ENCODE results near the gene KIAA1217. TPM values are rescaled to one million over a fixed set of nuclear protein-coding genes. Genes with fewer than 3 reads are reported as not detected.

The KIAA1217 gene
- total and polyA plus RNA-seq, 9 of the 15 experiments (the other 6 are each of a cell fraction or from before 2014, with no cell fraction given), result 0.04 TPM; not detected in 8

DNA sequence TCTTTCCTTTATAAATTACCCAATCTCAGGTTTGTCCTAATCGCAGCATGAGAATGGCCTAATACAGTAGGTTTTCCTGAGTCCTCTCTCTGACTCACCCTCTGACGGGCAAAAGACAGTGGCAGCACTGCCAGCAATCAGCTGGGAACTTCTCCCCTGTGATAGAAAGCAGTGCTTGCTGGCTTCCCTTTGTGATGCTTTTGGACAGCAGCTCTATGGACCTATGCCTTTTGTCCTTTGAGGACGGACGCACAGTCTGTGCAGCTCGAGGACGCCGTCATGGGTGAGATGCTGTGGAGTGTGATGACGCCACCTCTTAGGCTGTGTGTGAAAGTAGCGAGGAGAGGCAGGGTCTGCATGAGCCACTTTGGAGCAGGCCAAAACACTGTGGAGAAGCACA, 68.8 kb downstream of the KIAA1217 start:
- WGBS (ENCODE audit: insufficient coverage, low coverage, missing lambda C conversion rate), result 2% methylated on average over 9 of the region's 9 CpGs
- in situ Hi-C loops (cut with MboI), result no loop called here
- DNase-seq (ENCODE audit: extremely low read depth in 1 of 4, low spot score in 3 of 4) (no peak), FAIRE-seq (no peak), ATAC-seq (no peak)
- Histone ChIP-seq H3K4me2 (ENCODE audit: insufficient read depth, low read length) (no peak overlapping the region), H2AFZ (ENCODE audit: low read depth, low read length) (no peak overlapping the region), H3K9ac (ENCODE audit: insufficient read depth in 1 of 2, low read depth in 2 of 2, low read length in 2 of 2) (no peak overlapping the region), H3K79me2 (ENCODE audit: control insufficient read depth, insufficient read depth, low read length) (no peaks in the 10 kb centered on the region), H3K4me1 (replicated peaks in 1 of 2; ENCODE audit: control insufficient read depth in 2 of 2, insufficient read depth in 2 of 2, low read length in 2 of 2) (no peaks in the 10 kb centered on the region), H3K9me1 (ENCODE audit: control insufficient read depth, insufficient read depth, low read length) (no peaks in the 10 kb centered on the region), H3K27ac (ENCODE audit: extremely low read depth, low read depth, low read length) (no peak overlapping the region), H3K9me3 (replicated peaks; ENCODE audit: control insufficient read depth, insufficient read depth, low read depth, low read length) (no peaks in the 10 kb centered on the region), H4K20me1 (replicated peaks; ENCODE audit: control insufficient read depth, insufficient read depth, low read length) (no peaks in the 10 kb centered on the region), H3K4me3 (no peak overlapping the region), H3K27me3 (ENCODE audit: control insufficient read depth in 2 of 2, insufficient read depth in 2 of 2, low read length in 2 of 2) (no peaks in the 10 kb centered on the region), H3K36me3 (ENCODE audit: control insufficient read depth, insufficient read depth, low read length) (no peaks in the 10 kb centered on the region)
- BruUV-seq (replicated peaks), result no TSS peak
- intact Hi-C loops (cut with micrococcal nuclease), result no loop called here
- POLR2A ChIA-PET, result no interaction called here
- CTCF ChIA-PET (ENCODE audit: low intra/inter-chr PET ratio), result no interaction called here
- no peak for TF ChIP-seq ZNF354B (CRISPR knock-in tag; IDR thresholded peaks at IDR 0.05)
- no peak for TF ChIP-seq ZNF699 (CRISPR knock-in tag; IDR thresholded peaks at IDR 0.05; ENCODE audit: insufficient replicate concordance)
- TF ChIP-seq, protein P1, sequence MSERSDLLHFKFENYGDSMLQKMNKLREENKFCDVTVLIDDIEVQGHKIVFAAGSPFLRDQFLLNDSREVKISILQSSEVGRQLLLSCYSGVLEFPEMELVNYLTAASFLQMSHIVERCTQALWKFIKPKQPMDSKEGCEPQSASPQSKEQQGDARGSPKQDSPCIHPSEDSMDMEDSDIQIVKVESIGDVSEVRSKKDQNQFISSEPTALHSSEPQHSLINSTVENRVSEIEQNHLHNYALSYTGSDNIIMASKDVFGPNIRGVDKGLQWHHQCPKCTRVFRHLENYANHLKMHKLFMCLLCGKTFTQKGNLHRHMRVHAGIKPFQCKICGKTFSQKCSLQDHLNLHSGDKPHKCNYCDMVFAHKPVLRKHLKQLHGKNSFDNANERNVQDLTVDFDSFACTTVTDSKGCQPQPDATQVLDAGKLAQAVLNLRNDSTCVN (CRISPR knock-in tag; IDR thresholded peaks at IDR 0.05), result no peak
- TF ChIP-seq, protein P2, sequence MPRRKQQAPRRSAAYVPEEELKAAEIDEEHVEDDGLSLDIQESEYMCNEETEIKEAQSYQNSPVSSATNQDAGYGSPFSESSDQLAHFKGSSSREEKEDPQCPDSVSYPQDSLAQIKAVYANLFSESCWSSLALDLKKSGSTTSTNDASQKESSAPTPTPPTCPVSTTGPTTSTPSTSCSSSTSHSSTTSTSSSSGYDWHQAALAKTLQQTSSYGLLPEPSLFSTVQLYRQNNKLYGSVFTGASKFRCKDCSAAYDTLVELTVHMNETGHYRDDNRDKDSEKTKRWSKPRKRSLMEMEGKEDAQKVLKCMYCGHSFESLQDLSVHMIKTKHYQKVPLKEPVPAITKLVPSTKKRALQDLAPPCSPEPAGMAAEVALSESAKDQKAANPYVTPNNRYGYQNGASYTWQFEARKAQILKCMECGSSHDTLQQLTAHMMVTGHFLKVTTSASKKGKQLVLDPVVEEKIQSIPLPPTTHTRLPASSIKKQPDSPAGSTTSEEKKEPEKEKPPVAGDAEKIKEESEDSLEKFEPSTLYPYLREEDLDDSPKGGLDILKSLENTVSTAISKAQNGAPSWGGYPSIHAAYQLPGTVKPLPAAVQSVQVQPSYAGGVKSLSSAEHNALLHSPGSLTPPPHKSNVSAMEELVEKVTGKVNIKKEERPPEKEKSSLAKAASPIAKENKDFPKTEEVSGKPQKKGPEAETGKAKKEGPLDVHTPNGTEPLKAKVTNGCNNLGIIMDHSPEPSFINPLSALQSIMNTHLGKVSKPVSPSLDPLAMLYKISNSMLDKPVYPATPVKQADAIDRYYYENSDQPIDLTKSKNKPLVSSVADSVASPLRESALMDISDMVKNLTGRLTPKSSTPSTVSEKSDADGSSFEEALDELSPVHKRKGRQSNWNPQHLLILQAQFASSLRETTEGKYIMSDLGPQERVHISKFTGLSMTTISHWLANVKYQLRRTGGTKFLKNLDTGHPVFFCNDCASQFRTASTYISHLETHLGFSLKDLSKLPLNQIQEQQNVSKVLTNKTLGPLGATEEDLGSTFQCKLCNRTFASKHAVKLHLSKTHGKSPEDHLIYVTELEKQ (CRISPR knock-in tag; IDR thresholded peaks at IDR 0.05), result no peak
- TF ChIP-seq ZNF764 (CRISPR knock-in tag; IDR thresholded peaks at IDR 0.05; ENCODE audit: low read depth), result no peak
